ENCODE results near the gene CD247.

GRCh38 chr1:167520711-167521206 lies 2.4 kb upstream of the CD247 start:
- TF ChIP-seq, protein P1, sequence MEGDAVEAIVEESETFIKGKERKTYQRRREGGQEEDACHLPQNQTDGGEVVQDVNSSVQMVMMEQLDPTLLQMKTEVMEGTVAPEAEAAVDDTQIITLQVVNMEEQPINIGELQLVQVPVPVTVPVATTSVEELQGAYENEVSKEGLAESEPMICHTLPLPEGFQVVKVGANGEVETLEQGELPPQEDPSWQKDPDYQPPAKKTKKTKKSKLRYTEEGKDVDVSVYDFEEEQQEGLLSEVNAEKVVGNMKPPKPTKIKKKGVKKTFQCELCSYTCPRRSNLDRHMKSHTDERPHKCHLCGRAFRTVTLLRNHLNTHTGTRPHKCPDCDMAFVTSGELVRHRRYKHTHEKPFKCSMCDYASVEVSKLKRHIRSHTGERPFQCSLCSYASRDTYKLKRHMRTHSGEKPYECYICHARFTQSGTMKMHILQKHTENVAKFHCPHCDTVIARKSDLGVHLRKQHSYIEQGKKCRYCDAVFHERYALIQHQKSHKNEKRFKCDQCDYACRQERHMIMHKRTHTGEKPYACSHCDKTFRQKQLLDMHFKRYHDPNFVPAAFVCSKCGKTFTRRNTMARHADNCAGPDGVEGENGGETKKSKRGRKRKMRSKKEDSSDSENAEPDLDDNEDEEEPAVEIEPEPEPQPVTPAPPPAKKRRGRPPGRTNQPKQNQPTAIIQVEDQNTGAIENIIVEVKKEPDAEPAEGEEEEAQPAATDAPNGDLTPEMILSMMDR (IDR thresholded peaks at IDR 0.05): no peak
- no peak for TF ChIP-seq POLR2AphosphoS5 (IDR thresholded peaks at IDR 0.05; ENCODE audit: low read depth, low read length)
- no peak for TF ChIP-seq FOSL2 (IDR thresholded peaks at IDR 0.05; ENCODE audit: borderline replicate concordance, low read depth)

Measured in SK-N-SH (cell line).